ENCODE data around the gene CPNE5.

DNA sequence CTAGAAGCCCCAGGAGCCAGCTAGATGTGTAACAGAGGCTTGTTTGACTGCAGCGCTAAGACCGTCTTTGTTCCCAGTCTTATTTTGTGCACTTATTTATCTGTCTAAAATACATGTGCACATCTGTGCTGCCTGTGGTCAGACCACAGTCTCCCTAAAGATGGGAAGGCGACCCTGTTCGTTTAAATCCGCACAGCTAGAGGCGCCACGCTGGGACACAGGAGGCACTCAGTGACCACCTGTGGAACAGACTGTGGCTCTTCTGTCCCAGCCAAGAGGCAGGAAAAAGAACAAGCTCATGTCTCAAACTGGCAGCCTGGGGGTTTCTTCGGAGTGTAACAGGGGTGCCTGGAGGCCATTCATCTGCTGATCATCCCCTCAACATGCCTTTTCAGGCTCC is 66.8 kb downstream of the CPNE5 start:
- no peak for TF ChIP-seq POLR2AphosphoS5 (IDR thresholded peaks at IDR 0.05; ENCODE audit: low read depth, low read length)
- TF ChIP-seq, protein P1, sequence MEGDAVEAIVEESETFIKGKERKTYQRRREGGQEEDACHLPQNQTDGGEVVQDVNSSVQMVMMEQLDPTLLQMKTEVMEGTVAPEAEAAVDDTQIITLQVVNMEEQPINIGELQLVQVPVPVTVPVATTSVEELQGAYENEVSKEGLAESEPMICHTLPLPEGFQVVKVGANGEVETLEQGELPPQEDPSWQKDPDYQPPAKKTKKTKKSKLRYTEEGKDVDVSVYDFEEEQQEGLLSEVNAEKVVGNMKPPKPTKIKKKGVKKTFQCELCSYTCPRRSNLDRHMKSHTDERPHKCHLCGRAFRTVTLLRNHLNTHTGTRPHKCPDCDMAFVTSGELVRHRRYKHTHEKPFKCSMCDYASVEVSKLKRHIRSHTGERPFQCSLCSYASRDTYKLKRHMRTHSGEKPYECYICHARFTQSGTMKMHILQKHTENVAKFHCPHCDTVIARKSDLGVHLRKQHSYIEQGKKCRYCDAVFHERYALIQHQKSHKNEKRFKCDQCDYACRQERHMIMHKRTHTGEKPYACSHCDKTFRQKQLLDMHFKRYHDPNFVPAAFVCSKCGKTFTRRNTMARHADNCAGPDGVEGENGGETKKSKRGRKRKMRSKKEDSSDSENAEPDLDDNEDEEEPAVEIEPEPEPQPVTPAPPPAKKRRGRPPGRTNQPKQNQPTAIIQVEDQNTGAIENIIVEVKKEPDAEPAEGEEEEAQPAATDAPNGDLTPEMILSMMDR (IDR thresholded peaks at IDR 0.05), result no peak

Measured in Panc1 (cell line).